ENCODE data around the gene CPVL.
"Not testable (repeated sequence)": the region's sequence is repeated elsewhere in the genome, so short reads cannot be mapped to it uniquely, and the experiment has no call there.

CPVL gene

GRCh38 chr7:29119538-29119937 lies 26.8 kb downstream of the CPVL start:
- no peaks in the 10 kb centered on the region for H3K27me3 ChIP-seq (ENCODE audit: control insufficient read depth, insufficient read depth, low read length)
- no peaks in the 10 kb centered on the region for H3K9me3 ChIP-seq (ENCODE audit: control insufficient read depth, insufficient read depth, low read length)
- peaks cover 33% of the 10 kb centered on the region for H3K4me1 ChIP-seq (ENCODE audit: control insufficient read depth, insufficient read depth, low read length)
- no peak overlapping the region for H3K4me3 ChIP-seq (ENCODE audit: low read depth, low read length)
- H3K36me3 ChIP-seq (ENCODE audit: control insufficient read depth, insufficient read depth, low read length) = no peaks in the 10 kb centered on the region
- no peak overlapping the region for H3K9ac ChIP-seq (ENCODE audit: low read depth, low read length)
- H3K27ac ChIP-seq (ENCODE audit: low read depth, low read length) = no peak overlapping the region

GRCh38 chr7:29116361-29117200 lies 29.8 kb downstream of the CPVL start:
- H3K27ac ChIP-seq (ENCODE audit: low read depth, low read length) = no peak overlapping the region
- H3K4me1 ChIP-seq (ENCODE audit: control insufficient read depth, insufficient read depth, low read length) = peaks cover 9% of the 10 kb centered on the region
- no peak overlapping the region for H3K4me3 ChIP-seq (ENCODE audit: low read depth, low read length)
- H3K27me3 ChIP-seq (ENCODE audit: control insufficient read depth, insufficient read depth, low read length) = no peaks in the 10 kb centered on the region
- no peaks in the 10 kb centered on the region for H3K9me3 ChIP-seq (ENCODE audit: control insufficient read depth, insufficient read depth, low read length)
- H3K9ac ChIP-seq (ENCODE audit: low read depth, low read length) = no peak overlapping the region
- no peaks in the 10 kb centered on the region for H3K36me3 ChIP-seq (ENCODE audit: control insufficient read depth, insufficient read depth, low read length)

- Histone ChIP-seq H3K9me3 (ENCODE audit: control insufficient read depth, insufficient read depth, low read length) (no peaks in the 10 kb centered on the region), H3K4me3 (ENCODE audit: low read depth, low read length) (no peak overlapping the region), H3K9ac (ENCODE audit: low read depth, low read length) (no peak overlapping the region), H3K27me3 (ENCODE audit: control insufficient read depth, insufficient read depth, low read length) (no peaks in the 10 kb centered on the region), H3K4me1 (ENCODE audit: control insufficient read depth, insufficient read depth, low read length) (peaks cover 9% of the 10 kb centered on the region; the same call in 1 of the 2 replicates), H3K27ac (ENCODE audit: low read depth, low read length) (no peak overlapping the region), H3K36me3 (ENCODE audit: control insufficient read depth, insufficient read depth, low read length) (no peaks in the 10 kb centered on the region)
These were observed 30.6 kb downstream of the CPVL start for GRCh38 chr7:29115753-29116152.

GRCh38 chr7:29115130-29115687 lies 31.1 kb downstream of the CPVL start:
- H3K27me3 ChIP-seq (ENCODE audit: control insufficient read depth, insufficient read depth, low read length) = no peaks in the 10 kb centered on the region
- peaks cover 9% of the 10 kb centered on the region; the same call in 1 of the 2 replicates for H3K4me1 ChIP-seq (ENCODE audit: control insufficient read depth, insufficient read depth, low read length)

GRCh38 chr7:29114266-29114665 lies 32.1 kb downstream of the CPVL start:
- not testable (repeated sequence) for H3K9ac ChIP-seq (ENCODE audit: low read depth, low read length); H3K27ac ChIP-seq (ENCODE audit: low read depth, low read length); H3K36me3 ChIP-seq (ENCODE audit: control insufficient read depth, insufficient read depth, low read length); H3K4me3 ChIP-seq (ENCODE audit: low read depth, low read length); H3K9me3 ChIP-seq (ENCODE audit: control insufficient read depth, insufficient read depth, low read length); H3K27me3 ChIP-seq (ENCODE audit: control insufficient read depth, insufficient read depth, low read length); H3K4me1 ChIP-seq (ENCODE audit: control insufficient read depth, insufficient read depth, low read length)

More at GRCh38 chr7:29115130-29115687, 31.1 kb downstream of the CPVL start:
- H3K4me3 ChIP-seq (ENCODE audit: low read depth, low read length) = no peak overlapping the region
- H3K27ac ChIP-seq (ENCODE audit: low read depth, low read length) = no peak overlapping the region
- no peaks in the 10 kb centered on the region for H3K9me3 ChIP-seq (ENCODE audit: control insufficient read depth, insufficient read depth, low read length)
- H3K36me3 ChIP-seq (ENCODE audit: control insufficient read depth, insufficient read depth, low read length) = no peaks in the 10 kb centered on the region
- H3K9ac ChIP-seq (ENCODE audit: low read depth, low read length) = no peak overlapping the region

GRCh38 chr7:29113384-29114102 lies 32.8 kb downstream of the CPVL start:
- H3K9me3 ChIP-seq (ENCODE audit: control insufficient read depth, insufficient read depth, low read length) = no peaks in the 10 kb centered on the region
- no peaks in the 10 kb centered on the region for H3K27me3 ChIP-seq (ENCODE audit: control insufficient read depth, insufficient read depth, low read length)
- H3K27ac ChIP-seq (ENCODE audit: low read depth, low read length) = no peak overlapping the region
- peaks cover 9% of the 10 kb centered on the region; the same call in 1 of the 2 replicates for H3K4me1 ChIP-seq (ENCODE audit: control insufficient read depth, insufficient read depth, low read length)
- no peak overlapping the region for H3K9ac ChIP-seq (ENCODE audit: low read depth, low read length)
- H3K4me3 ChIP-seq (ENCODE audit: low read depth, low read length) = no peak overlapping the region
- H3K36me3 ChIP-seq (ENCODE audit: control insufficient read depth, insufficient read depth, low read length) = no peaks in the 10 kb centered on the region

GRCh38 chr7:29112721-29113120 lies 33.6 kb downstream of the CPVL start:
- peaks cover 9% of the 10 kb centered on the region; the same call in 1 of the 2 replicates for H3K4me1 ChIP-seq (ENCODE audit: control insufficient read depth, insufficient read depth, low read length)
- H3K36me3 ChIP-seq (ENCODE audit: control insufficient read depth, insufficient read depth, low read length) = no peaks in the 10 kb centered on the region; the same call in 1 of the 2 replicates
- H3K27ac ChIP-seq (ENCODE audit: low read depth, low read length) = no peak overlapping the region
- H3K9me3 ChIP-seq (ENCODE audit: control insufficient read depth, insufficient read depth, low read length) = no peaks in the 10 kb centered on the region
- no peaks in the 10 kb centered on the region for H3K27me3 ChIP-seq (ENCODE audit: control insufficient read depth, insufficient read depth, low read length)
- H3K4me3 ChIP-seq (ENCODE audit: low read depth, low read length) = no peak overlapping the region
- no peak overlapping the region for H3K9ac ChIP-seq (ENCODE audit: low read depth, low read length)

- Histone ChIP-seq H3K9me3 (ENCODE audit: control insufficient read depth, insufficient read depth, low read length) (no peaks in the 10 kb centered on the region), H3K4me3 (ENCODE audit: low read depth, low read length) (no peak overlapping the region), H3K9ac (ENCODE audit: low read depth, low read length) (no peak overlapping the region), H3K27me3 (ENCODE audit: control insufficient read depth, insufficient read depth, low read length) (no peaks in the 10 kb centered on the region), H3K27ac (ENCODE audit: low read depth, low read length) (no peak overlapping the region), H3K36me3 (ENCODE audit: control insufficient read depth, insufficient read depth, low read length) (no peaks in the 10 kb centered on the region; the same call in 1 of the 2 replicates), H3K4me1 (ENCODE audit: control insufficient read depth, insufficient read depth, low read length) (no peaks in the 10 kb centered on the region)
These were observed 36.4 kb downstream of the CPVL start for GRCh38 chr7:29109899-29110298.

GRCh38 chr7:29109358-29109757 lies 37.0 kb downstream of the CPVL start:
- Histone ChIP-seq H3K4me3 (ENCODE audit: low read depth, low read length) (no peak overlapping the region), H3K4me1 (ENCODE audit: control insufficient read depth, insufficient read depth, low read length) (no peaks in the 10 kb centered on the region), H3K27me3 (ENCODE audit: control insufficient read depth, insufficient read depth, low read length) (no peaks in the 10 kb centered on the region), H3K27ac (ENCODE audit: low read depth, low read length) (no peak overlapping the region), H3K36me3 (ENCODE audit: control insufficient read depth, insufficient read depth, low read length) (no peaks in the 10 kb centered on the region; the same call in 1 of the 2 replicates), H3K9me3 (ENCODE audit: control insufficient read depth, insufficient read depth, low read length) (no peaks in the 10 kb centered on the region), H3K9ac (ENCODE audit: low read depth, low read length) (no peak overlapping the region)

GRCh38 chr7:29107056-29107455 lies 39.3 kb downstream of the CPVL start:
- Histone ChIP-seq H3K9me3 (ENCODE audit: control insufficient read depth, insufficient read depth, low read length) (no peaks in the 10 kb centered on the region), H3K27ac (ENCODE audit: low read depth, low read length) (no peak overlapping the region), H3K27me3 (ENCODE audit: control insufficient read depth, insufficient read depth, low read length) (no peaks in the 10 kb centered on the region), H3K4me3 (ENCODE audit: low read depth, low read length) (no peak overlapping the region), H3K4me1 (ENCODE audit: control insufficient read depth, insufficient read depth, low read length) (no peaks in the 10 kb centered on the region), H3K9ac (ENCODE audit: low read depth, low read length) (no peak overlapping the region), H3K36me3 (ENCODE audit: control insufficient read depth, insufficient read depth, low read length) (no peaks in the 10 kb centered on the region; the same call in 1 of the 2 replicates)

GRCh38 chr7:29106669-29106988 lies 39.7 kb downstream of the CPVL start:
- Histone ChIP-seq H3K4me3 (ENCODE audit: low read depth, low read length) (no peak overlapping the region), H3K4me1 (ENCODE audit: control insufficient read depth, insufficient read depth, low read length) (no peaks in the 10 kb centered on the region), H3K9me3 (ENCODE audit: control insufficient read depth, insufficient read depth, low read length) (no peaks in the 10 kb centered on the region), H3K27me3 (ENCODE audit: control insufficient read depth, insufficient read depth, low read length) (no peaks in the 10 kb centered on the region), H3K9ac (ENCODE audit: low read depth, low read length) (no peak overlapping the region), H3K36me3 (ENCODE audit: control insufficient read depth, insufficient read depth, low read length) (no peaks in the 10 kb centered on the region; the same call in 1 of the 2 replicates), H3K27ac (ENCODE audit: low read depth, low read length) (no peak overlapping the region)
